Endothelial cell of umbilical vein (primary cell): ENCODE measurements around the gene TMEM41B. TPM values are rescaled to one million over a fixed set of nuclear protein-coding genes. Genes with fewer than 3 reads are reported as not detected.

Source experiments
- BruUV-seq: library from RNA; stranded (reverse); fragments of 400-500 nt; replicated peaks from 2 replicates; lab custom pipeline; 2021; lab: Mats Ljungman, UMichigan
- CTCF ChIA-PET: fragments of 300-600, 350-600 bp; sonication (Branson Sonifier 250); formaldehyde crosslinking; loops from one replicate; lab custom pipeline; 2021; ENCODE audit warnings: antibody characterized with exemption, inconsistent platforms; lab: Charles Lee
- POLR2A ChIA-PET: fragments of 300-600, 350-600 bp; sonication (Branson Sonifier 250); formaldehyde crosslinking; loops from one replicate; lab custom pipeline; 2021; ENCODE audit warnings: antibody characterized with exemption, inconsistent platforms; lab: Charles Lee
- DNase-seq: peaks from one replicate; pipeline ENCODE4 v3.0.0-alpha.2; 2011; ENCODE audit warnings: low read depth, low spot score
- FAIRE-seq: peaks from 2 replicates; lab custom pipeline; 2011; peaks lifted over from hg19 to GRCh38; lab: Jason Lieb, UNC
- H2AFZ ChIP-seq: 2 replicates; pipeline ENCODE4 v1.6.0; 2012; ENCODE audit warnings: low read depth, low read length, control low read depth, inconsistent platforms
- H3K27ac ChIP-seq: 2 replicates; pipeline ENCODE4 v1.5.1; 2011; ENCODE audit warnings: low read depth, mild to moderate bottlenecking, control low read depth, low read length, moderate library complexity; ENCODE audit not compliant: insufficient read depth
- H3K27me3 ChIP-seq, 2 experiments: 2 replicates each; pipeline versions ENCODE4 v1.6.0 to v1.6.1; 2011; ENCODE audit warnings: low read length in 2 of 2, mixed read lengths in 1 of 2; ENCODE audit not compliant: control insufficient read depth in 2 of 2, insufficient read depth in 2 of 2
- H3K36me3 ChIP-seq, 2 experiments: 2 replicates in 1 of 2; 3 replicates in 1 of 2; pipeline ENCODE4 v1.5.1; 2011; ENCODE audit warnings: low read length in 2 of 2, mild to moderate bottlenecking in 1 of 2, moderate library complexity in 1 of 2; ENCODE audit not compliant: control insufficient read depth in 2 of 2, insufficient read depth in 2 of 2; ENCODE audit errors: extremely low read depth in 1 of 2
- H3K4me1 ChIP-seq: 3 replicates; pipeline ENCODE4 v1.5.1; 2011; ENCODE audit warnings: mild to moderate bottlenecking, low read length; ENCODE audit not compliant: control insufficient read depth, insufficient read depth; ENCODE audit errors: extremely low read depth
- H3K4me2 ChIP-seq: 2 replicates; pipeline ENCODE4 v1.6.1; 2011; ENCODE audit warnings: low read length, control low read depth, mixed read lengths; ENCODE audit not compliant: insufficient read depth
- H3K4me3 ChIP-seq, 3 experiments: fragments of 200-600 bp in 1 of 3; sonication (generic), shearing (Covaris generic) in 1 of 3; replicated peaks in 1 of 3; 2 replicates each; pipeline ENCODE4 v1.5.1; 2011 to 2016; ENCODE audit warnings: control low read depth in 3 of 3, low read length in 3 of 3, mild to moderate bottlenecking in 2 of 3, inconsistent platforms in 1 of 3, low read depth in 1 of 3, moderate library complexity in 1 of 3; ENCODE audit not compliant: insufficient read depth in 1 of 3
- H3K79me2 ChIP-seq: 2 replicates; pipeline ENCODE4 v1.6.0; 2012; ENCODE audit warnings: low read length, inconsistent platforms; ENCODE audit not compliant: control insufficient read depth, insufficient read depth
- H3K9ac ChIP-seq: replicated peaks from 2 replicates; pipeline ENCODE3; 2011; ENCODE audit warnings: low read length, control low read depth; ENCODE audit not compliant: insufficient read depth; ENCODE audit errors: extremely low read depth
- H3K9me1 ChIP-seq: replicated peaks from 3 replicates; pipeline ENCODE4 v1.6.0; 2011; ENCODE audit warnings: mild to moderate bottlenecking, low read length; ENCODE audit not compliant: control insufficient read depth, insufficient read depth; ENCODE audit errors: extremely low read depth
- H3K9me3 ChIP-seq: replicated peaks from 2 replicates; pipeline ENCODE4 v1.5.1; 2012; ENCODE audit warnings: low read length, inconsistent platforms; ENCODE audit not compliant: control insufficient read depth, insufficient read depth
- H4K20me1 ChIP-seq: replicated peaks from 2 replicates; pipeline ENCODE3; 2011; ENCODE audit warnings: mild to moderate bottlenecking, low read length; ENCODE audit not compliant: control insufficient read depth, insufficient read depth; ENCODE audit errors: extremely low read depth
- EZH2 ChIP-seq: IDR thresholded peaks from 2 replicates; pipeline ENCODE4 v1.6.1; 2012; ENCODE audit warnings: borderline replicate concordance, low read depth, mild to moderate bottlenecking, moderate library complexity, low read length, inconsistent platforms; ENCODE audit not compliant: severe bottlenecking
- FOS ChIP-seq: IDR thresholded peaks from 2 replicates; pipeline ENCODE4 v1.6.1; 2011; ENCODE audit warnings: mild to moderate bottlenecking, low read length, moderate library complexity, borderline replicate concordance; ENCODE audit not compliant: insufficient read depth
- GATA2 ChIP-seq: IDR thresholded peaks from 2 replicates; pipeline ENCODE4 v1.7.0; 2011; ENCODE audit warnings: low read depth, mild to moderate bottlenecking, moderate library complexity, mixed read lengths, low read length; ENCODE audit not compliant: insufficient read length, insufficient read depth
- JUN ChIP-seq: IDR thresholded peaks from 2 replicates; pipeline ENCODE4 v1.6.1; 2011; ENCODE audit warnings: borderline replicate concordance, low read depth; ENCODE audit not compliant: insufficient read length, insufficient read depth
- MAX ChIP-seq: IDR thresholded peaks from 2 replicates; pipeline ENCODE4 v1.6.1; 2011; ENCODE audit not compliant: insufficient read depth, insufficient read length
- MYC ChIP-seq: IDR thresholded peaks from one replicate; pipeline ENCODE4 v1.6.1; 2011; ENCODE audit warnings: mild to moderate bottlenecking, low read depth, low read length
- POLR2A ChIP-seq: IDR thresholded peaks from 2 replicates; pipeline ENCODE4 v1.6.1; 2012; ENCODE audit warnings: low read depth, mild to moderate bottlenecking, control low read depth, low read length
- POLR2AphosphoS5 ChIP-seq: IDR thresholded peaks from 2 replicates; pipeline ENCODE4 v1.6.1; 2012; ENCODE audit warnings: low read depth, mild to moderate bottlenecking, control low read depth, low read length, moderate library complexity; ENCODE audit not compliant: insufficient read depth
- dilution Hi-C: fragments of 300-500 bp; cut with MboI; formaldehyde crosslinking; loops from one replicate; pipeline ENCODE4 v1.15.0; 2019; ENCODE audit warnings: low sequenced_read_pairs; ENCODE audit not compliant: extremely low pct_ligation_motif_present
- intact Hi-C: fragments of 100-400 bp; cut with micrococcal nuclease; formaldehyde crosslinking; loops from one replicate; pipeline ENCODE4 v1.10.0; 2022
- polyA plus RNA-seq, 4 experiments: library from polyadenylated mRNA; depleted of rRNA in 3 of 4; stranded (reverse) in 3 of 4; unstranded in 1 of 4; fragments of >200 nt; gene quantifications; 2 replicates each; pipeline versions ENCODE4 v1.2.1 to v1.2.3, GENCODE V29; 2011 to 2012; ENCODE audit warnings: missing spikeins in 1 of 4
- total RNA-seq: library from RNA; stranded (reverse); gene quantifications from 2 replicates; pipeline ENCODE4 v1.2.3, GENCODE V29; 2021
- TF ChIP-seq, protein P1 (sequence below), 2 donors: IDR thresholded peaks; 1 replicate in 1 of 2; 2 replicates in 1 of 2; pipeline ENCODE4 v1.5.1; 2011; ENCODE audit warnings: low read length in 2 of 2, mild to moderate bottlenecking in 2 of 2, moderate library complexity in 2 of 2, control low read depth in 1 of 2, inconsistent platforms in 1 of 2, low read depth in 1 of 2; ENCODE audit not compliant: insufficient read depth in 1 of 2; ENCODE audit errors: extremely low read depth in 1 of 2

Gene TMEM41B
- total and polyA plus RNA-seq, 2 donors (not counting 3 experiments of a cell fraction or from before 2014, with no cell fraction given): 16.6 to 39.0 TPM

DNA sequence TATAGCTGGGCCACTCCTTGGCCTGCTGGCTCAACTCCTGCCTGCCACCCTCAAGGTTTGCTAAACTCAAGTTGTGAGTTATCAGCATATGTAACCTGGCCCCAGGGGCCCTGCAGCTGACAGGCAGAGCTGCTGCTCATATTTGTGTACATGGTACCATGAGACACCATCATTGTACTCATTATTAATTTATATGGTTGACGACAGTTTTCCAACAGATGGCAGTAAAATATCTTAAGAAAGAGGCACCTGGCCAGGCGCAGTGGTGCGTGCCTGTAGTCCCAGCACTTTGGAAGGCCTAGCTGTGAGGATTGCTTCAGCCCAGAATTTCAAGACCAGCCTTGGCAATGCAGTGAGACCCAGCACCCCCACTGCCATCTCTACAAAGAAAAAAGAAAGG is 37.8 kb downstream of the TMEM41B start:
- dilution Hi-C loops: no loop called here
- DNase-seq (no peak), FAIRE-seq (no peak)
- intact Hi-C loops: no loop called here
- H3K4me1 ChIP-seq: peaks cover 5% of the 10 kb centered on the region
- no TSS peak for BruUV-seq
- no peaks in the 10 kb centered on the region for H4K20me1 ChIP-seq
- ChIA-PET POLR2A (no interaction called here), CTCF (interaction anchor here (1.1 to 2.0 kb wide), 3 partner anchors 12 to 230 kb away, joined by 3 to 4 read pairs (median 4); partner anchors contain the start of gene DENND5A)
- no peak overlapping the region for H3K4me2 ChIP-seq
- no peaks in the 10 kb centered on the region for H3K79me2 ChIP-seq
- no peak overlapping the region for H2AFZ ChIP-seq
- no peak overlapping the region for H3K4me3 ChIP-seq
- H3K9me3 ChIP-seq: no peaks in the 10 kb centered on the region
- no peaks in the 10 kb centered on the region for H3K9me1 ChIP-seq
- no peaks in the 10 kb centered on the region for H3K27me3 ChIP-seq
- H3K27ac ChIP-seq: no peak overlapping the region
- TF ChIP-seq JUN (no peak), MAX (no peak), POLR2A (no peak), GATA2 (no peak), FOS (no peak), EZH2 (no peak), MYC (no peak), POLR2AphosphoS5 (no peak)
- TF ChIP-seq, protein P1, sequence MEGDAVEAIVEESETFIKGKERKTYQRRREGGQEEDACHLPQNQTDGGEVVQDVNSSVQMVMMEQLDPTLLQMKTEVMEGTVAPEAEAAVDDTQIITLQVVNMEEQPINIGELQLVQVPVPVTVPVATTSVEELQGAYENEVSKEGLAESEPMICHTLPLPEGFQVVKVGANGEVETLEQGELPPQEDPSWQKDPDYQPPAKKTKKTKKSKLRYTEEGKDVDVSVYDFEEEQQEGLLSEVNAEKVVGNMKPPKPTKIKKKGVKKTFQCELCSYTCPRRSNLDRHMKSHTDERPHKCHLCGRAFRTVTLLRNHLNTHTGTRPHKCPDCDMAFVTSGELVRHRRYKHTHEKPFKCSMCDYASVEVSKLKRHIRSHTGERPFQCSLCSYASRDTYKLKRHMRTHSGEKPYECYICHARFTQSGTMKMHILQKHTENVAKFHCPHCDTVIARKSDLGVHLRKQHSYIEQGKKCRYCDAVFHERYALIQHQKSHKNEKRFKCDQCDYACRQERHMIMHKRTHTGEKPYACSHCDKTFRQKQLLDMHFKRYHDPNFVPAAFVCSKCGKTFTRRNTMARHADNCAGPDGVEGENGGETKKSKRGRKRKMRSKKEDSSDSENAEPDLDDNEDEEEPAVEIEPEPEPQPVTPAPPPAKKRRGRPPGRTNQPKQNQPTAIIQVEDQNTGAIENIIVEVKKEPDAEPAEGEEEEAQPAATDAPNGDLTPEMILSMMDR (IDR thresholded peaks at IDR 0.05; ENCODE audit: extremely low read depth in 1 of 2, insufficient read depth in 1 of 2, low read depth in 1 of 2, low read length in 2 of 2): no peak
- no peak overlapping the region for H3K9ac ChIP-seq
- H3K36me3 ChIP-seq: no peaks in the 10 kb centered on the region
